ENCODE results near the gene TXNIP.

The TXNIP gene

DNA sequence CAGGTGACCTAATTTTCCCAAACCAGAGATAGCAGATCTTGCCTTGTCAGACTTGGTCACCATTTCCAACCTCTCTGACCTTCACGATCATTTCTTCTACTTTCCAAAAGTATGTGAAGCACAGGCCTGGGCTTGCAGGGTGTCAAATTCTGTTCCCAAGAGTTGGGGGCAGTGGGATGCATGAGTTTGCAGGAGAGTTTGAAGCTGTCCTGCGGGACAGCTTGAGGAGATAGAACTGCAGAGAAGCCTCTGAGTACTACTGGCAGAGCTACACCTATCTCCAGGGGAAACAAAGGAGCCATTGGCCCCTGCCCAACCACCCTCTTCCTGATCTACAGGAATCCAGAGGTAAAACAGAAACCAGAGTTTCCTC is 11.3 kb downstream of the TXNIP start:
- no peak for DNase-seq (ENCODE audit: low read depth)

DNA sequence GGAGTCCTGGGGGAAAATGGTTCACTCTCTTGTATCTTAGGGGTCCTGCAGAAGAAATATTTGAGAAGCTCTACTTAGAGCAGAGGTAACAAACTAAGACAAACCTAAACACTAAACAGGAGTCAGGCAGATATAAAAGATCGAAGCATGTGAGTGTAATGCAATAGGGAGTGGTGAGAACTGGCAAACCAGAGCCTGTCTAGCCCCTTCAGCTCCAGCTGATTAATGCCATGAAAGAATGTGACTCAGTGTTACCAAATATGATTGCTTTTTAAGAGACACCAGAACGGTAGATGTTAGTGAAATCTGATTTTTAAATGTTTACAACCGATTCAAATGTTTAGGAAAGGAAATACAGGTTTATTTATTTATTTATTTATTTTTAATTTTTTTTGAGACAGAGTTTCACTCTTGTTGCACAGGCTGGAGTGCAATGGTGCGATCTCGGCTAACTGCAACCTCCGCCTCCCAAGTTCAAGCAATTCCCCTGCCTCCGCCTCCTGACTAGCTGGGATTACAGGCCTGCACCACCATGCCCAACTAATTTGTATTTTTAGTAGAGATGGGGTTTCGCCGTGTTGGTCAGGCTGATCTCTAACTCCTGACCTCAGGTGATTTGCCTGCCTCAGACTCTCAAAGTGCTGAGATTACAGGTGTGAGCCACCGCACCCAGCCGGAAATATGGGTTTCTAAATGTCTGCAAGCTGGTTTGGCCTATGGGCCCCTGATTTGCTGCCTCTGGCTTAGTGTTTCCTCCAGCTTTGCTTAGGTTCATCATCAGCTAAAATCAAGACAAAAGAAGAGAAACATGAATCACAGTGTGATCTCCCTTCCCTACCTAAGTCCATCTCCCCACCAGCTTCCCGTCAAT is 12.2 kb downstream of the TXNIP start:
- no peak for DNase-seq (ENCODE audit: low read depth)

DNA sequence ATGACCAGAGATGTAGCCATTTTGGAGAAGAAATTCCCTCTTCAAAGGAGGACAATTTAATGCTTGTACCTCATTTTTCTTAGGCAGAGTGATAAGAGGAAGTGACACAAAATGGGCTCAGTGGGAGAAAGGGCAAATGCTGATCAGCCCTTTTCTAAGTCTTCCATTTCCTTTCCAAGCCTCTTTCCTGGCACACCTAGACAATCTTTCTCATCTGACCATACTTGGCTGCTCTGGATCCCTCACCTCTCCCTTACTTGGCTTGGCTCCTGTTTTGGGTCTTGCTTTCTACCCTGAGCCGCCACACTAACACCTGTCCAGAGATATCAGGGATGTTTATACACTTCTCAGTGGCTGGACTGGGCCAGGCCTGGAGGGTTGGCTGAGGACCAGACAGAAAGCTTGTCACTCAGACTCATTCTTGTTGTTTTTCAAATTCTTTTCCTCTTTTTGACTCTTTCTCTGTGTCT is 13.1 kb downstream of the TXNIP start:
- no peak for DNase-seq (ENCODE audit: low read depth)

DNA sequence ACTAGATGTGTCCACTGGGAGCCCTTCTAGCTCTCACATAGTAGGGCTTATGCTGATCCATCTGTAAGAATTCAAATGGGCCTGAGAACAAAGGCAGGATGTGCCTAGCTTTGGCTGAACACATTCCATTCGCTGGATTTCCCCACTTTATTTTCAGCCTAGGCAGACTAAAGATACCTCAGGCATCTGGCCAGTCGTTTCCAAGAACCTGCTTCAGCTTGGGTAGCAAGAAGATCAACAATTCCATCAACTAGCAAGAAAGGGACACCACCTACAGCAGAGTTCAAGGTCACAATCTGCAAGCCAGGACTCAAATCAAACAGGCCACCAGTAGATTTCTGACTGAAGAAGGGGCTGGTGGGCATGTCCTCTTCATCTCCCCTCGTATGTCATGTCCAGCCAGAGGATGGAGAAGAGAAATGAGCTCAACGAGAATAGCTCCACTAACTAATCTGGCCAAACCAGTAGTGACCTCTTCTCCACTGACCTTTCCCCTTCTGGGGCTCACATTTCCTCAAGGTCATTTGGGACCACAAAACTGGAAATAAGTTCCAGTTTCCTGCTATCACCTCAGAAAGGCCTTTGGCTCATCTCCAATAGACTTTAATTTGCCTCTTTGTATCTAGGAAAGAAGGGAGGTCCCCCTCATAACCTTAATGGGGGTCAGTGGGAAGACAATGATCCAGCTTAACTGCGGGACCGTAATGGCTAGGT is 14.2 kb downstream of the TXNIP start:
- DNase-seq (ENCODE audit: low read depth): no peak

DNA sequence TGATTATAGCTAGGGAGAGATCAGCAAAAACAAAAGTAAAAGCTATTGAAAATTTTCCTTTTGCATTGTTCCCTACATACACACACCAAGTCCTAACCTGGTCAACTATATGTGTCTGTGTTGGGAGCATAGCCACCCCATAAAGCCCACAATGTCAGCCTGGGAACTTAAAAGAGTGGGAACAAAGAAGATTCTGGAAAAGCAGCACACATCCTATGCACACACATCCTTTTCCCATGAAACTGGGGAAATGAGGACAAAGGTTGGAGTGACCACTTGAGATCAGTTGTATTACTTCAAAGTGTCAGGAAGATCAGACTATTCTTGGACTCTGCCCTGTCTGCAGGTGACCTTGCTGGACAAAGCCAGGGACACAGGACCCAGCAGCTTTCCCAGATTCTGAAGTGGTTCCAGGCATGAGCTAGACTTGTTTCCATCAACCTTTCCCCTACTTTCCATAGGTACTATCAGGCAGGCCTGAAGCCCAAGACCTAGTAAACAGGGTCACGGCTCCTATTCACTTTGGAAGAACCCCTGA is 15.9 kb downstream of the TXNIP start:
- no peak for DNase-seq (ENCODE audit: low read depth)

DNA sequence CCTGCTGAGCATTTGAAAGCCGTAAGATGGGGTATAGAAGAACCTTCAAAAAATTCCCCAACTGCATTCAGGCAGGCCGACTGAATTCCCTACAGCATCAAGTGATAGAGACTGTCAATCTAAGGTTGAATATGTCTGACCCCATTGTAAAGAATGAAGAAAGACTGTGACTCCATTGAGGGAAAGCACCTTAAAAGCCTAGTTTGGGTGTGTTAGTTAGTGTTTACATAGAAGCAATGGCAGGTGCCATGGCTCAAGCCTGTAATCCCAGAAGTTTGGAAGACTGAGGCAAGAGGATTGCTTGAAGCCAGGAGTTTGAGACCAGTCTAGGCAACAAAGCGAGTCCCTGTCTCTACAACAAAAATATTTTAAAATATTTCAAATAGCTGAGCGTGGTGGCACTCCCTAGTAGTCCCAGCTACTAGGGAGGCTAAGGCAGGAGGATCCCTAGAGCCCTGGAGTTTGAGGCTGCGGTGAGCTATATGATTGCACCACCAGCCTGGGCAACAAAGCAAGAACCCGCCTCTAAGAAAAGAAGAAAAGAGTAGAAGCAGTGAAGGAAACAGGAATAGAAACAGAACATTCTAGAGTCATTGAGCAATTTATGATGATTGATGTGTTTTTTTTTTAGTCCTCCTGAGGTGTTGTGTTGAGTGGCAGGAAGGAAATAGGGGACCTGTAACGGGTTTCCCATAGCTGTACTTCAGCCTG is 16.5 kb downstream of the TXNIP start:
- no peak for DNase-seq (ENCODE audit: low read depth)

DNA sequence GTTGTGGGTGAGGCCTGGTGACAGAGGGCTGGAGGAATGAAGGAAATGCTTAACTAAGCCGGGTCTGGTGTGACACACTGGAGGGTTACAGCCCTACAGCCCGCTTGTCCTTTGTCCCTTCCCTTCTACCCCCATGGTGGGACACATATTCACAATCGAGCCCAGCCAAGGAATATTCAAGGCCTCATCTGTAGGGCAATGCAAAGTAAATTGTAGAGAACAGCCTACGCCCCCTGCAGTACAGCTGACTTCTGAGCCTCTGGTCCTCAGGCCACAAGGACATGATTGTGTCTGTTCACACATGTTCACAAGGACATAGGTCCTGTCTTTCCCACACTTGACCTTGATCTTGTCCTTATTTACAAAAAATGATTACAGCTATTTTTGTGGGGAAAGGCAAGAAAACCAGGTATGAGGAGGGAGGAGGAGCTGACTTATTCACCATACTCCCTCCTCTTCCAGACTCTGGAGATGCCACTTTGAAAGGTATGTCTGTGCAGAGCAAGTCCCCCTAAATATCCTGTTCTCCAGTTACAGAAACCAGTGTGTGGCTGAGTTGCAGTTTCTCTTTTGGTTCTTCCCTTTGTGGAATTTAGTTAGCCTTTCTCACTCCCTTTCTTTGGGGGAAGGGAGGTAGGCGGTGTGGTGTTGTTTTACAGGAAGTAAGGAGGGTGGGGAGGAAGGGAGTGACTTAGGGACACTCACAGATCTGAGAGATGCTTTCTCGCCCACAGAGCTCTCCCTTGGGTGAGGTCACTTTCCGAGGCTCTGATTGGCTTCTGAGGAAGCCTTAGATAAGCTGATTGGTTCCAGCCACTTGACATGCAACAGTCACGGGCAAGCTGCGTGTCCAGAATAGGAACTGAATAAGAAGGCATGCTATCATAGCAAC is 17.3 kb downstream of the TXNIP start:
- peak; percentile 70 for DNase-seq (ENCODE audit: low read depth)

DNA sequence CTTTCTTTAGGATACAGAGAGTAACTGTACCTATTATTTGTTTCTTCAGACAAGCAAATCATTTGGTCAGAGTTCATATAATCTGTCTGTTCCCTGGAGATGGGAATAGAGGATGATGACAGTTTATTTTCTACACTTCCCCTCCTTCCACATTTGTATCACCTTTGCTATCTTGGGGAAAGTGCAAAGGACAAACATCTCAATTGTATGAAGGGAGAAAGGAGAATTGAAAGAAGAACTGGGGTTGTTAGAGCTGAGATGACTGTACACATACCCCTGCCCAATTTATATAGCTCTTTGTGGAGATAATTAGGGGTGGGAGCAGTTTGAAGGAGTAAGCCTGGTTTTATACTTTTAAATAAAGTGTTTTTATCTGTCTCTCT is 17.9 kb downstream of the TXNIP start:
- no peak for DNase-seq (ENCODE audit: low read depth)

DNA sequence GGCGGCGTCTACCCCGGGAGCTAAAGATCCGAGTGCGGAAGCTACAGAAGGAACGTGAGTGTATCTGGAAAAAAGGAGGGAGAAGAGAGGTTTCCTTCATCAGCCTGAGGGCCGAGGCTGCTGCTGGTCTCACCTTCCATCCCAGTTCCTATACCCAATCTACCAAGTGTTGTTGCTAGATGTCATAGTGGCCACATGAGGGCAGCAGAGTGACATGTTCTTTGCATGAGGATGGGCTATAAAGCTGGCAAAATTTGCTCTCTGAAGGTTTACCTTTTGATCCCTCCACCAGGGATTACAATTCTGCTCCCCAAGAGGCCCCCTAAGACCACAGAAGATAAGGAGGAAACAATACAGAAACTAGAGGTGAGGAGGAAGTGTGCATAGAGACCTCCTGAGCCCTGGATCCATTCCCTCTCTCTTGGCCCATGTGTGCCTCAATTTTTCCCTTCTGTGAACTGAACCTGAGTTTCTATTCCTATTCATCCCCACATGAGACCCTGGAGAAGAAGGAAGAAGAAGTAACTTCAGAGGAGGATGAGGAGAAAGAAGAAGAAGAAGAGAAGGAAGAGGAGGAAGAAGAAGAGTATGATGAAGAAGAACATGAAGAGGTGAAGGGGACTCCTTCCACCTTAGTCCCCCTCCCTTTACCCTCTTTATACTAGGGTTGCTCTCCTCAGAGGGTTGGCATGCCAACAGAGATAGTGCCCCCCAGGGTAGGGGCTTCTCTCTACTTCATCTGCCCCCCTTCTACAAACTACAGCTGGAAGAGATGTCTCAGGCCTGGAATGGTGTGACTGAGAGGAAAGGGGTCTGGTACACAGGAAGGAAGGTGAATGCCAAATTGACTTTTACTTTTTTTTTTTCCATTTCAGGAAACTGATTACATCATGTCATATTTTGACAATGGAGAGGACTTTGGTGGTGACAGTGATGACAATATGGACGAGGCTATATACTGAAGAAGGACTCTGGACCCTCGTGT is 18.6 kb downstream of the TXNIP start:
- DNase-seq (ENCODE audit: low read depth): peak; percentile 57

DNA sequence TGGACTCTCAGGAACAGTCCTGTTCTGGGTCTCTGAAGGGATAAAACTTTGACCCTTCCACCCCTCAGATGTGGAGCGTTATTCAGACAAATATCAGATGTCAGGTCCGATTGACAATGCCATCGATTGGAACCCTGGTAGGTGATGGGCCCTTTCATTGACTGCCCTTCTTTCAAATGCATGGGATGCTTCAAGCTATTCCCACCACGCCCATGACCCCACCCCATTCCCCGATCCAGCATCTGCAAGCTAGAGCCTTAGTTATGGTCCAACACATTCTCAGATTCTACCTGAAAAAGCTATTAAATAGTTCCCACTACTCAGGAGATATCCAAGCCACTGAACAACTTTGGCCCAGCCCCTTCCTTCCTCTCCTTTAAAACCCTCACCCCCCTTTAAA is 19.4 kb downstream of the TXNIP start:
- no peak for DNase-seq (ENCODE audit: low read depth)

DNA sequence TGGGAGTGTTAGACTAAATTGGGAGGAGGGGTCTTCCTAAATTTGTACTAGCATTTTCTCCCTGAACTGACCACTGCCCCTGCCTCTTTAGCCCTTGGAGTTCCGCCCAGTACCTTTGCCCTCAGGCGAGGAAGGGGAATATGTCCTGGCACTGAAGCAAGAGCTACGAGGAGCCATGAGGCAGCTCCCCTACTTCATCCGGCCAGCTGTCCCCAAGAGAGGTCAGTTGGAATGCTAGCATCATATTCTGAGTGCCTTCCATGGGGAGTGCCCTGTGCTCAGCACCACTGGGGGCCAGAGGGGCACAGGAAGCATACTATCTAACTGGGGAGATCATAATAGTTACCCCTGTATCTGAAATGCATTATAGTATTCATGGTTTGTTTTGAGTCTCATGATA is 21.2 kb downstream of the TXNIP start:
- no peak for DNase-seq (ENCODE audit: low read depth)

DNA sequence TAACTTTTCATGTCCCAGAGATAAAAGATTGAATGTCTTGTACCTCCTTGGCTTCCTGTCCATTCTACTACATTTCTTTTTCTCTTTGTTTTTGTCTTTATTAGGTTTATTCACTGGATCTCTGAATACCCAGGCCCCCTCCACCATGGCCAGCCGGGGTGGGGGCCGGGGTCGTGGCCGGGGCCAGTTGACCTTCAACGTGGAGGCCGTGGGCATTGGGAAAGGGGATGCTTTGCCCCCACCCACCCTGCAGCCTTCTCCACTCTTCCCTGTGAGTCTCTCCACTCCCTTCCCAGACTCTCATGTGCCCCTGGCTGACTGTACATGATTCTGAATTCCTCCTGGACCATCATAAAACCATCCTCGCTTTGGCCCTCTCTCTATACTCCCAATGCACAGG is 21.7 kb downstream of the TXNIP start:
- no peak for DNase-seq (ENCODE audit: low read depth)

DNA sequence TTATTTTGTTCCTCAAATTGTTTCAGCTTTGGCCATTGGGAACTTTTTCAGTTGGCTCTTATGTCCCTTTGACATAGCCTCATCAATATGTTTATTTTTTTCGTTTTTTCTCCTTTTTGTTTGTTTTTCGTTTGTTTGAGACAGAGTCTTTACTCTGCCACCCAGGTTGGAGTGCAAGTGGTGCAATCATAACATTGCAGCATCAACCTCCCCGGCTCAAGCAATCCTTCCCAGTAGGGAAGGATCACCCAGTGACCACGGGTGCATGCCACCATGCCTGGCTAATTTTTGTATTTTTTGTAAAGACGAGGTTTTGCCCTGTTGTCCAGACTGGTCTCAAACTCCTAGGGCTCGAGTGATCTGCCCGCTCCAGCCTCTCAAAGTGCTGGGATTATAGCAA is 23.8 kb downstream of the TXNIP start:
- no peak for DNase-seq (ENCODE audit: low read depth)

DNA sequence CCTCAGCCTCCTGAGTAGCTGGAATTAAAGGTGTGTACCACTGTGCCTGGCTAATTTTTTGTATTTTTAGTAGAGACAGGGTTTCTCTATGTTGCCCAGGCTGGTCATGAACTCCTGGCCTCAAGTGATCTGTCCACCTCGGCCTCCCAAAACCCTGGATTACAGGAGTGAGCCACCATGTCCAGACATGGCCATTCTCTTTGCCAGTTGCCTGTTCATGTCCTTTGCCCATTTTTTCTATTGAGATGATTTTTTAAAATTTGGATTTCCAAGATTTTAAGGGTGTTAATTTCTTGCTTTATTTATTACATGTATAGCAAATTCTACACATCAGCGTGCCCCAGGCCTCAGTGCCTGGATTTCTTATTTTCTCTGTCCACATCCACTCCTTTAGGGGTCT is 29.1 kb downstream of the TXNIP start:
- DNase-seq (ENCODE audit: low read depth): no peak

DNA sequence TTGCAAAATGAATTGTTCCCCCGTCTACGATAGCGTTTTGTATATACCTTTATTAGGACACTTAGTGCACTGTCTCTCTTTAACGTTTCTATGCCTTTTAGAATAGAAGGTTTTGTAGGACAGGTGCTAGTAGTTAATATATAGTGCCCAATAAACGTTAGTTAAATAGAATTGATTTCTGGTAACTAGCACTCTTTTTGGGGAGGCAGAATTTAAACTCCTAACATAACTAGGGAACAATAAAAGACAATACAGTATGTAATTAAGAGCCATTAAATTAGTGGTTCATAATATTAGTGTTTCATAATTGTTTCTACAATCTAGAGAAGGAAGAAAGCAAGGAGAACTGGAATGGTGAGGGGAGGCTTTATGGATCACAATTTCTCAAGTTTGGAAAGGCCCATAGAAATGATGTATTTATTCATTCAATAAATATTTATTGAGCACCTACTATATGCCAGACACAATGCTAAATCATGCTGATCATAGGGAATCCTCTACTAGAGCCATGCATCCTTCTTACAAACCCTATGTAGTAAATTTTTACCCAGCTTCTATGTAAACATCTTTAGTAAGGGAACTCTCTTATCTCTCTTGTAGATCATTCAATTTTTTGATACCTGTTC is 31.1 kb downstream of the TXNIP start:
- no peak for DNase-seq (ENCODE audit: low read depth)

DNA sequence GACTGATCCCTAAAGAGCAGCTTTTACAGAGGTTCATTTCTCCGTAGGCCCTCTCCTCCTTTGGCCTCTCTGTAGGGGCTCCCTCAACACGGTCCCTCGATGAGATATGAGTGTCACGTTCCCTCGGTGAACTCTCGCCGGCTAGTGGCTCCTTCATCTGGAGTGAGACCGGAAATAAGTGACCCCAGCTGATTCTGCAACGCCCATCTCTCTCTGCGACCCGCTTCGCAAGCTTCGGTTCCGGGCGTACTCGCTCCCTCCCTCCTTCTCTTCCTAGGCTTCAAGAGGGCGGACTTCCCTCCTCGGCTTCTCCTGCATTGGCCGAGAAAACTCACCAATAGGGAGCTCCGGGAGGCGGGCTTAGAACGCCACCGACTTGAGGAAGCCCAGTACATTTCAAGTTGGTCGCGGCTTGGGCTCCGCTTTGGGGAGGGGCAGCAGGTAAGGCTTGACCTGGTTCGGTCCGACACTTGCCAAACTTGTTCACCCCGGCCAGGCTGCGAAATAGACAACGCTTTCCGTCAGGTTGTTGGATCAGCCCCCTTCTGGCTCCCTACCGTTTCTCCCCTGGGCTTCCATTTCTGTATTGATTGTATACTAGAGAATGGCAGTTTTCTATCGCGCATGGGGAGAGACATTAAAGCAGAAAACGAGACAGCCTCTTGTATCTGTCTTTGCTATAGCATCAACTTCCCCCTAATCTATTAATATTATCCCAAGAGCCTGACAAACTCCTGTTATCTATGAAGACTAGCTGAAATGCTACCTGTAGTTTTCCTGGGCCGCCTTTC is 31.9 kb downstream of the TXNIP start, which contains the start of the genes ANKRD34A and POLR3GL:
Gene ANKRD34A (minus strand): TSS at position 248 of the 791 bp plus-strand sequence. CDS start 2,816 bp downstream, outside the sequence.
Gene POLR3GL (plus strand): TSS at position 363 of the 791 bp plus-strand sequence. CDS start 10,176 bp downstream, outside the sequence.
- peak; percentile 82 for DNase-seq (ENCODE audit: low read depth)

DNA sequence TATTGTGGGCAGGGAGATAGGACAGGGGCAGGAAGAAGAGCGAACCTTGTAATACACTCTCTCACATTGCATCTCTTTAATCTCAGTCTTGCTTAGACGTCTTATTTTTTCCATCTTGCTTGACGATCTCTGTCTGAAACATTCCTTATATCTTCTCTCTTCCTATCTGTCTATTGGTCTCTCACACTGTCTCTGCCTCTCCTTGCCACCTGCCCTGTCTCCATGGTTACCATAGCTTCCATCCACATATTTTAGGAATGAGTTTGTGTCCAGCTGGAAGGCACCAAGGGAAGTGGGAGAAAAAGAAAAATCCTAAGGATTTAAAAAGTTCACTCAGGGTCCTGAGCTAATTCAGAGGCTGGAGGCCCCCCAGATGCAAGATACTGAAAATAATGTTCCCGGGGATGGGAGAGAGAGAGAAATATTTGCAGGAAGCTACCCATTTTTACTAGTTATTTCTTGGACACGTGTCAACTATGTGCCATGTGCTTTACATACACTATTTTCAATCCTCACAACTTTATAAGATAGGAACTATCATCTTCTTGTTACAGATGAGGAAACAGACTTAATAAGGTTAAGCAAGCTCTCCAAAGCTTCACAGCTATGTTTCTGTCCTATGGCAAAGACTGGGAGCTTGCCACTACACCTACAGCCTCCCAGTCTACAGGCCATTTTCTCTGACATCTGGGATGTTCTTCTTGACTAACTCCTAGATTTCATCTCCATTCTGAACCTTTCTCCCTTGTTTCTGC is 32.9 kb downstream of the TXNIP start:
- DNase-seq (ENCODE audit: low read depth): no peak
